Epithelial cell of esophagus (primary cell): Measurements from ENCODE around the gene GBE1.

Source experiments
- DNase-seq: peaks from one replicate; pipeline ENCODE4 v3.0.0; 2010; ENCODE audit warnings: low read depth
- H3K4me3 ChIP-seq: 2 replicates; pipeline ENCODE4 v1.5.1; 2011; ENCODE audit warnings: mild to moderate bottlenecking, low read length, control low read depth
- CTCF ChIP-seq: IDR thresholded peaks from 2 replicates; pipeline ENCODE4 v1.5.1; 2011; ENCODE audit warnings: low read depth, mild to moderate bottlenecking, low read length, control low read depth, inconsistent platforms; ENCODE audit not compliant: insufficient read depth; ENCODE audit errors: missing control alignments

GBE1 gene

GRCh38 chr3:81550415-81550814 lies 211.0 kb downstream of the GBE1 start:
- no peak for TF ChIP-seq CTCF
- DNase-seq = peak; percentile 5

GRCh38 chr3:81549831-81550230 lies 211.6 kb downstream of the GBE1 start:
- no peak overlapping the region for H3K4me3 ChIP-seq
- TF ChIP-seq CTCF = no peak
- DNase-seq = no peak

More at GRCh38 chr3:81550415-81550814, 211.0 kb downstream of the GBE1 start:
- H3K4me3 ChIP-seq = no peak overlapping the region

GRCh38 chr3:81549388-81549787 lies 212.1 kb downstream of the GBE1 start:
- H3K4me3 ChIP-seq = no peak overlapping the region
- no peak for DNase-seq
- TF ChIP-seq CTCF = no peak

- DNase-seq = peak; percentile 38
- TF ChIP-seq CTCF = no peak
- H3K4me3 ChIP-seq = no peak overlapping the region
Observed at GRCh38 chr3:81545572-81545971, 215.9 kb downstream of the GBE1 start.

- no peak for TF ChIP-seq CTCF
- no peak for DNase-seq
- no peak overlapping the region for H3K4me3 ChIP-seq
Observed at GRCh38 chr3:81544385-81544784, 217.1 kb downstream of the GBE1 start.

GRCh38 chr3:81540787-81541186 lies 220.7 kb downstream of the GBE1 start:
- TF ChIP-seq CTCF = no peak
- no peak for DNase-seq
- no peak overlapping the region for H3K4me3 ChIP-seq

GRCh38 chr3:81531846-81532245 lies 229.6 kb downstream of the GBE1 start:
- no peak for TF ChIP-seq CTCF
- no peak overlapping the region for H3K4me3 ChIP-seq
- no peak for DNase-seq
